HepG2 (cell line): ENCODE results near the gene MEGF11. TPM values are rescaled to one million over a fixed set of nuclear protein-coding genes. Genes with fewer than 3 reads are reported as not detected.
A peak's percentile ranks its signal among the peaks of the same experiment; 100 is the strongest.

Experiments
- ATAC-seq: fragments of 200-7000 bp; cut with Tn5 transposase; 3 replicates; pipeline ENCODE4 v1.9.1; 2020; ENCODE audit warnings: mild to moderate bottlenecking, moderate library complexity
- BruUV-seq: library from RNA; stranded (reverse); fragments of 400-500 nt; replicated peaks from 2 replicates; lab custom pipeline; 2021; lab: Mats Ljungman, UMichigan
- CTCF ChIA-PET: fragments of 300-600 bp; formaldehyde crosslinking; extraction: SDS; loops from one replicate; lab custom pipeline; 2021; ENCODE audit warnings: low total read pairs, inconsistent platforms, low intra/inter-chr PET ratio; lab: Yijun Ruan, JAX
- POLR2A ChIA-PET: fragments of 350-600 bp; sonication (Branson Sonifier 250); formaldehyde crosslinking; loops from one replicate; lab custom pipeline; 2020; ENCODE audit warnings: antibody characterized with exemption, inconsistent platforms; lab: Yijun Ruan, JAX
- DNase-seq: peaks from one replicate; pipeline ENCODE4 v3.0.0-alpha.2; 2015; ENCODE audit warnings: low spot score
- FAIRE-seq: peaks from 3 replicates; lab custom pipeline; 2011; peaks lifted over from hg19 to GRCh38; lab: Jason Lieb, UNC
- H2AFZ ChIP-seq: one replicate; pipeline ENCODE4 v1.6.1; 2011; ENCODE audit warnings: low read length, inconsistent platforms
- H3K27ac ChIP-seq: fragments of 300-600 bp; 3 replicates; pipeline ENCODE4 v1.8.0; 2011; ENCODE audit warnings: mixed run types, mild to moderate bottlenecking, mixed read lengths, low read length, inconsistent platforms; ENCODE audit not compliant: insufficient read depth; ENCODE audit errors: extremely low read length
- H3K27me3 ChIP-seq, 2 experiments: fragments of 200-600 bp in 1 of 2; 2 replicates in 1 of 2; 3 replicates in 1 of 2; pipeline versions ENCODE4 v1.6.0 to v1.8.0; 2011; ENCODE audit warnings: low read length in 2 of 2, mild to moderate bottlenecking in 2 of 2, moderate library complexity in 2 of 2, inconsistent platforms in 1 of 2; ENCODE audit not compliant: insufficient read depth in 2 of 2, control insufficient read depth in 1 of 2
- H3K36me3 ChIP-seq, 2 experiments: fragments of 200-600 bp in 1 of 2; replicated peaks in 1 of 2; 2 replicates in 1 of 2; 3 replicates in 1 of 2; pipeline versions ENCODE4 v1.5.1 to v1.8.0; 2011; ENCODE audit warnings: low read length in 2 of 2, inconsistent platforms in 1 of 2; ENCODE audit not compliant: insufficient read depth in 2 of 2, control insufficient read depth in 1 of 2
- H3K4me1 ChIP-seq: 2 replicates; pipeline ENCODE4 v1.5.1; 2012; ENCODE audit warnings: low read length, inconsistent platforms; ENCODE audit not compliant: insufficient read depth
- H3K4me2 ChIP-seq: 2 replicates; pipeline ENCODE4 v1.6.0; 2011; ENCODE audit warnings: low read depth, low read length, inconsistent platforms
- H3K4me3 ChIP-seq, 3 experiments: fragments of 200-600 bp in 1 of 3; sonication (generic), shearing (Covaris generic) in 1 of 3; replicated peaks in 1 of 3; 2 replicates each; pipeline ENCODE4 v1.5.1; 2011 to 2016; ENCODE audit warnings: low read length in 3 of 3, inconsistent platforms in 2 of 3, low read depth in 2 of 3, mild to moderate bottlenecking in 2 of 3, control low read depth in 1 of 3, mixed read lengths in 1 of 3; ENCODE audit not compliant: insufficient read depth in 1 of 3
- H3K79me2 ChIP-seq: one replicate; pipeline ENCODE4 v1.6.1; 2011; ENCODE audit warnings: low read length, inconsistent platforms; ENCODE audit not compliant: insufficient read depth
- H3K9ac ChIP-seq: 2 replicates; pipeline ENCODE4 v1.6.0; 2011; ENCODE audit warnings: mild to moderate bottlenecking, low read depth, low read length, inconsistent platforms; ENCODE audit not compliant: insufficient read depth
- H3K9me3 ChIP-seq: 2 replicates; pipeline ENCODE4 v1.5.1; 2012; ENCODE audit warnings: mild to moderate bottlenecking, low read length
- H4K20me1 ChIP-seq: 2 replicates; pipeline ENCODE4 v1.6.0; 2011; ENCODE audit warnings: inconsistent platforms, mild to moderate bottlenecking, low read length, moderate library complexity; ENCODE audit not compliant: insufficient read depth
- ATAD3A ChIP-seq: sonication (generic); formaldehyde crosslinking; IDR thresholded peaks from 2 replicates; pipeline ENCODE4 v1.4.0; 2020; ENCODE audit warnings: missing genetic modification reagents
- BHLHE40 ChIP-seq: IDR thresholded peaks from 2 replicates; pipeline ENCODE4 v1.6.1; 2011; ENCODE audit warnings: low read length, improper control_type of control experiment
- EEA1 ChIP-seq: sonication (generic); formaldehyde crosslinking; IDR thresholded peaks from 2 replicates; pipeline ENCODE4 v1.5.1; 2020; ENCODE audit warnings: mild to moderate bottlenecking, missing genetic modification reagents, borderline replicate concordance
- HMG20B ChIP-seq: conservative IDR thresholded peaks from 2 replicates; pipeline ENCODE4 v1.6.1; 2016; ENCODE audit warnings: missing genetic modification reagents, missing compliant biosample characterization
- ISL2 ChIP-seq: sonication (generic); formaldehyde crosslinking; IDR thresholded peaks from 2 replicates; pipeline ENCODE4 v1.5.0; 2020; ENCODE audit warnings: missing genetic modification reagents
- MYNN ChIP-seq: sonication (generic); formaldehyde crosslinking; IDR thresholded peaks from 2 replicates; pipeline ENCODE4 v1.4.0; 2020; ENCODE audit warnings: mild to moderate bottlenecking, low read depth, missing genetic modification reagents
- NFE2L1 ChIP-seq: sonication (generic); formaldehyde crosslinking; IDR thresholded peaks from 2 replicates; pipeline ENCODE4 v1.4.0; 2020; ENCODE audit warnings: missing genetic modification reagents, mild to moderate bottlenecking, borderline replicate concordance
- TOPORS ChIP-seq: sonication (generic); formaldehyde crosslinking; IDR thresholded peaks from 2 replicates; pipeline ENCODE4 v1.8.0; 2023; ENCODE audit warnings: mild to moderate bottlenecking, missing genetic modification reagents
- ZNF232 ChIP-seq: sonication (generic); formaldehyde crosslinking; IDR thresholded peaks from 2 replicates; pipeline ENCODE4 v1.4.0; 2020; ENCODE audit warnings: missing genetic modification reagents, borderline replicate concordance
- ZNF382 ChIP-seq: sonication (generic); formaldehyde crosslinking; IDR thresholded peaks from 2 replicates; pipeline ENCODE4 v1.5.0; 2020; ENCODE audit warnings: missing genetic modification reagents, mild to moderate bottlenecking, borderline replicate concordance
- ZNF431 ChIP-seq: sonication (generic); formaldehyde crosslinking; IDR thresholded peaks from 2 replicates; pipeline ENCODE4 v1.9.0; 2022; ENCODE audit warnings: missing genetic modification reagents, low read depth, mild to moderate bottlenecking, borderline replicate concordance
- ZNF615 ChIP-seq: sonication (generic); formaldehyde crosslinking; IDR thresholded peaks from 2 replicates; pipeline ENCODE4 v1.5.0; 2020; ENCODE audit warnings: mild to moderate bottlenecking, missing genetic modification reagents, borderline replicate concordance
- ZNF660 ChIP-seq: sonication (generic); formaldehyde crosslinking; IDR thresholded peaks from 2 replicates; pipeline ENCODE4 v1.5.1; 2020; ENCODE audit warnings: mild to moderate bottlenecking, low read depth, missing genetic modification reagents, borderline replicate concordance
- ZNF75D ChIP-seq: sonication (generic); formaldehyde crosslinking; IDR thresholded peaks from 2 replicates; pipeline ENCODE4 v1.8.1; 2023; ENCODE audit warnings: missing genetic modification reagents, mild to moderate bottlenecking, borderline replicate concordance
- ZNF777 ChIP-seq: sonication (generic); formaldehyde crosslinking; IDR thresholded peaks from 2 replicates; pipeline ENCODE4 v1.4.0; 2020; ENCODE audit warnings: missing genetic modification reagents
- WGBS: methylation state at CpG from one replicate; pipeline ENCODE4 v1.1.6; 2017; ENCODE audit warnings: low lambda C conversion rate; 5-methylcytosine and 5-hydroxymethylcytosine counted together
- in situ Hi-C: cut with HindIII; loops from 2 replicates; pipeline ENCODE4 v1.10.0; 2017; ENCODE audit warnings: low pct_unique_long_range_greater_than_20kb; ENCODE audit not compliant: extremely low pct_ligation_motif_present
- intact Hi-C: fragments of 100-400 bp; cut with micrococcal nuclease; formaldehyde crosslinking; loops from one replicate; pipeline ENCODE4 v1.10.0; 2022; ENCODE audit not compliant: unreplicated experiment
- polyA plus RNA-seq, 8 experiments: library from polyadenylated mRNA; depleted of rRNA in 3 of 8; stranded (reverse) in 7 of 8; unstranded in 1 of 8; fragments of >200 nt; fragmentation: Illumina TruSeq in 4 of 8; extraction: Trizol in 4 of 8; gene quantifications; 2 replicates each; pipeline versions ENCODE4 v1.2.1 to v1.2.3, GENCODE V29; 2011 to 2016; ENCODE audit warnings: low read depth in 4 of 8, missing spikeins in 1 of 8, mixed read lengths in 1 of 8; ENCODE audit not compliant: insufficient read depth in 1 of 8
- total RNA-seq, 5 experiments: library from RNA; depleted of rRNA; stranded (reverse); fragments of >200 nt; fragmentation: Illumina TruSeq; extraction: Trizol; gene quantifications; 2 replicates each; pipeline ENCODE4 v1.2.3, GENCODE V29; 2016; ENCODE audit warnings: low read depth in 1 of 5
- TF ChIP-seq, protein P1 (sequence below): sonication (generic); formaldehyde crosslinking; IDR thresholded peaks from 2 replicates; pipeline ENCODE4 v1.5.1; 2020; ENCODE audit warnings: mild to moderate bottlenecking, missing genetic modification reagents
- TF ChIP-seq, protein P2 (sequence below), 2 experiments: sonication (generic) in 1 of 2; formaldehyde crosslinking in 1 of 2; IDR thresholded peaks; 2 replicates each; pipeline versions ENCODE4 v1.4.0 to v1.6.1; 2018 to 2020; ENCODE audit warnings: missing genetic modification reagents in 2 of 2, borderline replicate concordance in 1 of 2, low read depth in 1 of 2, mild to moderate bottlenecking in 1 of 2, missing biosample characterization in 1 of 2
- TF ChIP-seq, protein P3 (sequence below): sonication (generic); formaldehyde crosslinking; IDR thresholded peaks from 2 replicates; pipeline ENCODE4 v1.4.0; 2020; ENCODE audit warnings: low read depth, mild to moderate bottlenecking, missing genetic modification reagents

MEGF11 gene
- total and polyA plus RNA-seq, 2 of the 13 experiments (the other 11 are each of a cell fraction or from before 2014, with no cell fraction given) = not detected

DNA sequence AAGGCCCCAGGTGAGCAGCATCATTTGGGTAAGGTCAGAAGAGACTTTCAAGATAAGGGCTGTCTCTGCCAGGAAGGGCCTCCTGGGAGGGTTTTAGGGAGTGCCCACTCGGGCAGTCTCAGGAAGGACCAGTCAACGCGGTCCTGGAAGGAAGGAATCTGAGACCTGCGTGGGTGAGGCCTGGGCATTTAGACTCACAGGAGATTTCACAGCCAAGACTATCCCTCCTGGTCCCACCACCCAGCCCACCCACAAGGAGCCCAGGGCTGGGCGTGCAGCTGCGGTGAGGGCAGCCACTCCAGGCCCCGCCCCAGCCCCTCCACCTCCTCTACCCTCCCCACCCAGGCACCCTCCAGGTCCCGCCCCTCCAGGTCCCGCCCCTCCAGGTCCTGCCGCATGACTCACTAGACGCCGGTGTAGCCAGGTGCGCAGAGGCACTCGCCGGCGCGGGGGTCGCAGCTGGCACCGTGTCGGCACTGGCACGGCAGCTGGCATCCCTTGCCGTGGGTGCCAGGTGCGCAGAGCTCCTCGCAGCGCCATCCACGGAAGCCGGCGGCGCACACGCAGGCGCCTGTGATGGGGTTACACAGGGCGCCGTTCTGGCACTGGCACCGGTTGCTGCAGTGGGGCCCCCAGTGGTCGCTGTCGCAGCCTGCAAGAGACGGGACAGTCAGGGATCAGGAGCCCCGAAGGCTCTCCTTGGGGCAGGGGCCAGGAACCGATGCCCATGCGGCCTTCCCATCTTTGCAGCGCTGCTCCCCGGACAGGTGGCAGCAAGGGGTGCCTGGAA, 271.5 kb downstream of the MEGF11 start:
- POLR2A ChIA-PET = no interaction called here
- TF ChIP-seq BHLHE40 (no peak), ISL2 (no peak), HMG20B (no peak), ZNF660 (no peak), ATAD3A (CRISPR knock-in tag) (no peak), ZNF232 (no peak), ZNF431 (CRISPR knock-in tag) (no peak), TOPORS (no peak), ZNF777 (CRISPR knock-in tag) (peak; percentile 71), ZNF75D (CRISPR knock-in tag) (no peak), EEA1 (no peak), MYNN (CRISPR knock-in tag) (no peak), ZNF615 (no peak), ZNF382 (CRISPR knock-in tag) (no peak), NFE2L1 (CRISPR knock-in tag) (no peak)
- TF ChIP-seq, protein P1, sequence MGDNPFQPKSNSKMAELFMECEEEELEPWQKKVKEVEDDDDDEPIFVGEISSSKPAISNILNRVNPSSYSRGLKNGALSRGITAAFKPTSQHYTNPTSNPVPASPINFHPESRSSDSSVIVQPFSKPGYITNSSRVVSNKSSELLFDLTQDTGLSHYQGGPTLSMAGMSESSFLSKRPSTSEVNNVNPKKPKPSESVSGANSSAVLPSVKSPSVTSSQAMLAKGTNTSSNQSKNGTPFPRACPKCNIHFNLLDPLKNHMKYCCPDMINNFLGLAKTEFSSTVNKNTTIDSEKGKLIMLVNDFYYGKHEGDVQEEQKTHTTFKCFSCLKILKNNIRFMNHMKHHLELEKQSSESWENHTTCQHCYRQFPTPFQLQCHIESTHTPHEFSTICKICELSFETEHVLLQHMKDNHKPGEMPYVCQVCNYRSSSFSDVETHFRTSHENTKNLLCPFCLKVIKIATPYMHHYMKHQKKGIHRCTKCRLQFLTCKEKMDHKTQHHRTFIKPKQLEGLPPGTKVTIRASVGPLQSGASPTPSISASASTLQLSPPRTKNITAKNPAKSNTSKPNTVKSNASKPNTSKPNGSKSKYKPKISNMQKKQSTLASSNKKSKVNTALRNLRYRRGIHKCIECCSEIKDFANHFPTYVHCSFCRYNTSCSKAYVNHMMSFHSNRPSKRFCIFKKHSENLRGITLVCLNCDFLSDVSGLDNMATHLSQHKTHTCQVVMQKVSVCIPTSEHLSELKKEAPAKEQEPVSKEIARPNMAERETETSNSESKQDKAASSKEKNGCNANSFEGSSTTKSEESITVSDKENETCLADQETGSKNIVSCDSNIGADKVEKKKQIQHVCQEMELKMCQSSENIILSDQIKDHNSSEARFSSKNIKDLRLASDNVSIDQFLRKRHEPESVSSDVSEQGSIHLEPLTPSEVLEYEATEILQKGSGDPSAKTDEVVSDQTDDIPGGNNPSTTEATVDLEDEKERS (CRISPR knock-in tag) = no peak
- TF ChIP-seq, protein P2, sequence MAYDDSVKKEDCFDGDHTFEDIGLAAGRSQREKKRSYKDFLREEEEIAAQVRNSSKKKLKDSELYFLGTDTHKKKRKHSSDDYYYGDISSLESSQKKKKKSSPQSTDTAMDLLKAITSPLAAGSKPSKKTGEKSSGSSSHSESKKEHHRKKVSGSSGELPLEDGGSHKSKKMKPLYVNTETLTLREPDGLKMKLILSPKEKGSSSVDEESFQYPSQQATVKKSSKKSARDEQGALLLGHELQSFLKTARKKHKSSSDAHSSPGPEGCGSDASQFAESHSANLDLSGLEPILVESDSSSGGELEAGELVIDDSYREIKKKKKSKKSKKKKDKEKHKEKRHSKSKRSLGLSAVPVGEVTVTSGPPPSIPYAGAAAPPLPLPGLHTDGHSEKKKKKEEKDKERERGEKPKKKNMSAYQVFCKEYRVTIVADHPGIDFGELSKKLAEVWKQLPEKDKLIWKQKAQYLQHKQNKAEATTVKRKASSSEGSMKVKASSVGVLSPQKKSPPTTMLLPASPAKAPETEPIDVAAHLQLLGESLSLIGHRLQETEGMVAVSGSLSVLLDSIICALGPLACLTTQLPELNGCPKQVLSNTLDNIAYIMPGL (CRISPR knock-in tag; IDR thresholded peaks at IDR 0.05; ENCODE audit: borderline replicate concordance in 1 of 2, low read depth in 1 of 2) = 0 out of 4 replicates have a peak, but pooled peaks of 1 of the 2 experiments have one; percentile 24
- TF ChIP-seq, protein P3, sequence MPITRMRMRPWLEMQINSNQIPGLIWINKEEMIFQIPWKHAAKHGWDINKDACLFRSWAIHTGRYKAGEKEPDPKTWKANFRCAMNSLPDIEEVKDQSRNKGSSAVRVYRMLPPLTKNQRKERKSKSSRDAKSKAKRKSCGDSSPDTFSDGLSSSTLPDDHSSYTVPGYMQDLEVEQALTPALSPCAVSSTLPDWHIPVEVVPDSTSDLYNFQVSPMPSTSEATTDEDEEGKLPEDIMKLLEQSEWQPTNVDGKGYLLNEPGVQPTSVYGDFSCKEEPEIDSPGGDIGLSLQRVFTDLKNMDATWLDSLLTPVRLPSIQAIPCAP (CRISPR knock-in tag) = no peak

More for the DNA sequence above, 271.5 kb downstream of the MEGF11 start:
- Histone ChIP-seq H3K4me3 (peak overlapping the region; percentile 37 to 61 (median 59); a peak in 4 of 6 replicates), H4K20me1 (no peaks in the 10 kb centered on the region), H3K27me3 (peaks cover 6 to 22% of the 10 kb centered on the region in 2 experiments; a peak in 4 of 5 replicates), H3K4me2 (peak overlapping the region; percentile 72), H3K27ac (no peak overlapping the region), H2AFZ (no peak overlapping the region), H3K9ac (no peak overlapping the region), H3K4me1 (no peaks in the 10 kb centered on the region), H3K9me3 (no peaks in the 10 kb centered on the region), H3K79me2 (no peaks in the 10 kb centered on the region), H3K36me3 (no peaks in the 10 kb centered on the region)
- FAIRE-seq = no peak
- no TSS peak for BruUV-seq
- CTCF ChIA-PET = no interaction called here
- in situ Hi-C loops (no loop called here), intact Hi-C loops (no loop called here)
- peak; percentile 18 for DNase-seq
- 25% methylated on average over 9 of the region's 42 CpGs for WGBS
- ATAC-seq = peak; percentile 97
